Progenitor cell of endocrine pancreas (in vitro differentiated cells): ENCODE data around the gene TLK1. TPM values are rescaled to one million over a fixed set of nuclear protein-coding genes. Genes with fewer than 3 reads are reported as not detected.

Source experiments
- DNase-seq: peaks from one replicate; pipeline ENCODE4 v3.0.0; 2021; ENCODE audit warnings: low spot score; ENCODE audit not compliant: unreplicated experiment
- H3K27ac Mint-ChIP-seq: 2 replicates; pipeline ENCODE4 v1.8.0; 2021; ENCODE audit warnings: mild to moderate bottlenecking, moderate library complexity, mixed read lengths
- H3K27me3 Mint-ChIP-seq: 2 replicates; pipeline ENCODE4 v1.8.0; 2021; ENCODE audit warnings: mixed read lengths
- H3K36me3 Mint-ChIP-seq: 2 replicates; pipeline ENCODE4 v1.8.0; 2022; ENCODE audit warnings: mixed read lengths; ENCODE audit not compliant: insufficient read depth
- H3K4me1 Mint-ChIP-seq: 2 replicates; pipeline ENCODE4 v1.8.0; 2021; ENCODE audit warnings: low read depth, mixed read lengths
- H3K4me3 Mint-ChIP-seq: 2 replicates; pipeline ENCODE4 v1.8.0; 2021; ENCODE audit warnings: low read depth, mild to moderate bottlenecking, moderate library complexity, mixed read lengths
- H3K9me3 Mint-ChIP-seq: 2 replicates; pipeline ENCODE4 v1.8.0; 2021; ENCODE audit warnings: low read depth, mixed read lengths
- total RNA-seq: library from RNA; stranded (reverse); gene quantifications from 2 replicates; pipeline ENCODE4 v1.2.1, GENCODE V29; 2021
- TF ChIP-seq, protein P1 (sequence below): fragments of 200-600 bp; sonication (generic); IDR thresholded peaks from one replicate; pipeline ENCODE4 v1.5.0; 2021; ENCODE audit warnings: antibody characterized with exemption, mild to moderate bottlenecking; ENCODE audit not compliant: unreplicated experiment

The TLK1 gene
- total RNA-seq, 1 donor from 2014 or later = 75.2 TPM

DNA sequence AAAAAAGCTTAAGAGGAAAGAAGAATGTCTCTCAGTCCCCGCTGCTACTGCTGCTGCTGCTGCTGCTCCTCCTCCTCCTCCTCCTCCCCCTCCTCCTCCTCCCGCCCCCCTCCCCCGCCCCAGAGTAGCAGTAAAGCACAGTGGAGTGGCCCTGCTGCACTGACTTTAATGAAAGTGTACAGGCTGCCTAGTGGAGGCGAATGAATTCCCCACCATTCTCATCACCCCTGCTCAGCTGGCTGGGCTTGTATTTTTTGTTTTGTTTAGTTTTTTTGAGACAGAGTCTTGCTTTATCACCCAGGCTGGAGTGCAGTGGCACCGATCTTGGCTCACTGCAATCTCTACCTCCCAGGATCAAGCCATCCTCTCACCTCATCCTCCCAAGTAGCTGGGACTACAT, 197.3 kb downstream of the TLK1 start:
- Mint-ChIP-seq H3K4me3 (no peak overlapping the region), H3K9me3 (no peaks in the 10 kb centered on the region), H3K27ac (no peak overlapping the region), H3K27me3 (no peaks in the 10 kb centered on the region), H3K4me1 (no peaks in the 10 kb centered on the region), H3K36me3 (peaks cover 25% of the 10 kb centered on the region)
- TF ChIP-seq, protein P1, sequence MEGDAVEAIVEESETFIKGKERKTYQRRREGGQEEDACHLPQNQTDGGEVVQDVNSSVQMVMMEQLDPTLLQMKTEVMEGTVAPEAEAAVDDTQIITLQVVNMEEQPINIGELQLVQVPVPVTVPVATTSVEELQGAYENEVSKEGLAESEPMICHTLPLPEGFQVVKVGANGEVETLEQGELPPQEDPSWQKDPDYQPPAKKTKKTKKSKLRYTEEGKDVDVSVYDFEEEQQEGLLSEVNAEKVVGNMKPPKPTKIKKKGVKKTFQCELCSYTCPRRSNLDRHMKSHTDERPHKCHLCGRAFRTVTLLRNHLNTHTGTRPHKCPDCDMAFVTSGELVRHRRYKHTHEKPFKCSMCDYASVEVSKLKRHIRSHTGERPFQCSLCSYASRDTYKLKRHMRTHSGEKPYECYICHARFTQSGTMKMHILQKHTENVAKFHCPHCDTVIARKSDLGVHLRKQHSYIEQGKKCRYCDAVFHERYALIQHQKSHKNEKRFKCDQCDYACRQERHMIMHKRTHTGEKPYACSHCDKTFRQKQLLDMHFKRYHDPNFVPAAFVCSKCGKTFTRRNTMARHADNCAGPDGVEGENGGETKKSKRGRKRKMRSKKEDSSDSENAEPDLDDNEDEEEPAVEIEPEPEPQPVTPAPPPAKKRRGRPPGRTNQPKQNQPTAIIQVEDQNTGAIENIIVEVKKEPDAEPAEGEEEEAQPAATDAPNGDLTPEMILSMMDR = no peak
- DNase-seq = no peak

DNA sequence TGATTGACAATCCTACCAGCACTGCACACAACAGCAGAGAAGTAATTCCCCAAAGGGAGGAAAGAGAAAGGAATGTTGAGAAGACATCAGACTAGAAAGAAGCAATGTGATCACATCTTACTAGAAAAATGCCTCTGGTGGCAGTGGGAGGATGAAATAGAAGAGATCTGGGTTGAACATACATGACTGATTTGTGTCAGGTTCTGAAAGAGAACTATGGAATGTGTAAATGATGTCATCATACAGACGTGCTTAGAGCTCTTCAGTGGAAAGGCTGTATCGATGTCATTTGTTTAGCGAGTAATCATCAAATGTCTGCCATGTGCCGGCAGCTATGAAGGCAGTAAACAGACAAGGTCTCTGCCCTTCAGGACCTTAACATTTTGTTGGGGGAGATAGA, 206.8 kb downstream of the TLK1 start:
- Mint-ChIP-seq H3K27me3 (no peaks in the 10 kb centered on the region), H3K4me1 (no peaks in the 10 kb centered on the region), H3K4me3 (no peak overlapping the region), H3K27ac (no peak overlapping the region), H3K36me3 (peaks cover 41% of the 10 kb centered on the region), H3K9me3 (no peaks in the 10 kb centered on the region)
- TF ChIP-seq, protein P1 = no peak
- DNase-seq = no peak

DNA sequence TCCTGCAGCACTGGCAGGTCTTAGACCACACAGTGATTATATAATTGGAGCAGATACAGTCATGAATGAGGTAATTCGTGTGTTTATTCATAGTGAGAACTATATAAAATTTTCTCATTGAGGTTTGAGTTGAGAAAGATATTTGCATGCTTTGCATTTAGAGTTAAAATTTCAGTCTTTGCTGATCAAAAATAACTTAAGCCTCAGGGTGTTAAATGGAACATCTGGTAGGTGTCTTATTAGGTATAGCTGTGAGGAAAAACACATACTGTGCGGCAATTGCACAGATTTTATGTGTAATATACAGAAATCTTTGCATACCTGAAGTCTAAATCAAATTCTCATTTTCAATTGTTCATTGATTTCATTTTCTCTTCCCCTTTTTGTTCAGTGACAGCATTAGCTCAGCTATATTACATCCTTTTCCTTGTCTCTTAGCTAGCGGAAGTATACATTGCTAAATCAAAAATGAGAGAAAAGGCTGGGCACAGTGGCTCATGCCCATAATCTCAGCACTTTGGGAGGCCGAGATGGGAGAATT, 210.4 kb downstream of the TLK1 start:
- H3K27ac Mint-ChIP-seq = no peak overlapping the region
- TF ChIP-seq, protein P1 = no peak
- DNase-seq = no peak
- peaks cover 4% of the 10 kb centered on the region for H3K4me1 Mint-ChIP-seq
- no peak overlapping the region for H3K4me3 Mint-ChIP-seq
- no peaks in the 10 kb centered on the region for H3K9me3 Mint-ChIP-seq
- H3K27me3 Mint-ChIP-seq = no peaks in the 10 kb centered on the region
- H3K36me3 Mint-ChIP-seq = peaks cover 30% of the 10 kb centered on the region

DNA sequence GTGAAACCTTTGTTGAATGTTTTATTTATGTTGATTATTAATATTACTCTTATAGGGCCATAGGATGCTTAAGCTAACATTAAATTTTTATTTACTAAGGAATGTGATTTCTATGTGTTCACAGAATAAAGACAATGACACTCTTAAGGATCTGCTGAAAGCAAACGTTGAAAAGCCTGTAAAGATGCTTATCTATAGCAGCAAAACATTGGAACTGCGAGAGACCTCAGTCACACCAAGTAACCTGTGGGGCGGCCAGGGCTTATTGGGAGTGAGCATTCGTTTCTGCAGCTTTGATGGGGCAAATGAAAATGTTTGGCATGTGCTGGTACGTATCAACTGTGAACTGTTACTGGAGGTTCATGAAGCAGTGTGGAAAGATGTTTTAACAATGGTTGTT, 211.3 kb downstream of the TLK1 start:
- Mint-ChIP-seq H3K4me1 (peaks cover 6% of the 10 kb centered on the region), H3K27me3 (no peaks in the 10 kb centered on the region), H3K4me3 (no peak overlapping the region), H3K9me3 (no peaks in the 10 kb centered on the region), H3K27ac (no peak overlapping the region), H3K36me3 (peaks cover 22% of the 10 kb centered on the region)
- TF ChIP-seq, protein P1 = no peak
- DNase-seq = no peak

DNA sequence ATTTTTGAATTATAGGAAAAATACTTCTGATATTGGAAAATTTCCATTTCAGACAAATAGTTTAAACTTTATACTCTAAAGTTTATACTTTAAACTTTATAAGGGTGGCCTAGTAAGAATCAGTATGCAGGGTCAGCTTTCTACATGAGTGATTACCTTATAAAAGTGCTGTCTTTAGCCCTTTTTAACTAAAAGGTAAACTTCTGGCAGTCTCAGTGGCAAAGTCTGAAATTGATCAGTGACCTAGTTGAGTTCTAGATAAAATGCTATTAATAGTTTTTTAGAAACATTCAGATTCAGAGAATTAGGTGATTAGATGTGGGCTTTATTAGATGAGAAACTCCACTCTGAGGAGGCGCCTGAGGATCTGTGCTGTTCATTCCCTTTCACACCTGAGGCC, 216.1 kb downstream of the TLK1 start:
- no peak overlapping the region for H3K27ac Mint-ChIP-seq
- TF ChIP-seq, protein P1 = no peak
- DNase-seq = no peak
- H3K9me3 Mint-ChIP-seq = no peaks in the 10 kb centered on the region
- no peak overlapping the region for H3K4me3 Mint-ChIP-seq
- peaks cover 15% of the 10 kb centered on the region for H3K4me1 Mint-ChIP-seq
- peaks cover 8% of the 10 kb centered on the region for H3K36me3 Mint-ChIP-seq
- no peaks in the 10 kb centered on the region for H3K27me3 Mint-ChIP-seq
